DND-41 (cell line): Measurements from ENCODE around the gene DRC7.

ENCODE experiments used
- ATAC-seq: fragments of 200-7000 bp; cut with Tn5 transposase; 3 replicates; pipeline ENCODE4 v1.9.1; 2021; ENCODE audit warnings: low read depth; ENCODE audit not compliant: insufficient read depth
- DNase-seq: peaks from one replicate; pipeline ENCODE4 v3.0.0-alpha.2; 2020
- H2AFZ ChIP-seq: 2 replicates; pipeline ENCODE4 v1.6.0; 2012; ENCODE audit warnings: low read depth, low read length
- H3K27ac ChIP-seq: 2 replicates; pipeline ENCODE4 v1.5.1; 2012; ENCODE audit warnings: low read length, inconsistent platforms
- H3K27me3 ChIP-seq: fragments of 200-600 bp; sonication (generic); 2 replicates; pipeline ENCODE4 v1.6.0; 2012; ENCODE audit warnings: low read length, mild to moderate bottlenecking, inconsistent platforms; ENCODE audit not compliant: insufficient read depth, poor library complexity
- H3K36me3 ChIP-seq: 2 replicates; pipeline ENCODE4 v1.5.1; 2012; ENCODE audit warnings: low read length, inconsistent platforms; ENCODE audit not compliant: insufficient read depth
- H3K4me1 ChIP-seq: 2 replicates; pipeline ENCODE4 v1.5.1; 2012; ENCODE audit warnings: mild to moderate bottlenecking, low read length; ENCODE audit not compliant: insufficient read depth
- H3K4me2 ChIP-seq: 2 replicates; pipeline ENCODE4 v1.6.0; 2012; ENCODE audit warnings: mild to moderate bottlenecking, moderate library complexity, low read length, inconsistent platforms; ENCODE audit not compliant: insufficient read depth
- H3K4me3 ChIP-seq, 2 experiments: fragments of 200-600 bp in 1 of 2; shearing (Covaris generic) in 1 of 2; 2 replicates each; pipeline ENCODE4 v1.5.1; 2012 to 2016; ENCODE audit warnings: inconsistent platforms in 2 of 2, low read length in 2 of 2, mild to moderate bottlenecking in 2 of 2, low read depth in 1 of 2, moderate library complexity in 1 of 2
- H3K79me2 ChIP-seq: 2 replicates; pipeline ENCODE4 v1.6.0; 2012; ENCODE audit warnings: low read length, inconsistent platforms; ENCODE audit not compliant: insufficient read depth
- H3K9ac ChIP-seq: 2 replicates; pipeline ENCODE4 v1.6.0; 2012; ENCODE audit warnings: low read depth, mild to moderate bottlenecking, inconsistent platforms, low read length, moderate library complexity
- H3K9me3 ChIP-seq: 2 replicates; pipeline ENCODE4 v1.5.1; 2012; ENCODE audit warnings: low read length, moderate library complexity, mild to moderate bottlenecking, inconsistent platforms; ENCODE audit not compliant: insufficient read depth, severe bottlenecking
- H4K20me1 ChIP-seq: 2 replicates; pipeline ENCODE4 v1.6.0; 2012; ENCODE audit warnings: low read length; ENCODE audit not compliant: insufficient read depth
- CTCF ChIP-seq: IDR thresholded peaks from 2 replicates; pipeline ENCODE4 v1.5.1; 2012; ENCODE audit warnings: borderline replicate concordance, low read length, moderate library complexity, mild to moderate bottlenecking; ENCODE audit not compliant: poor library complexity, severe bottlenecking; ENCODE audit errors: extremely low read depth
- EZH2 ChIP-seq: IDR thresholded peaks from 3 replicates; pipeline ENCODE4 v1.6.1; 2012; ENCODE audit warnings: borderline replicate concordance, low read depth, mild to moderate bottlenecking, moderate library complexity, low read length, inconsistent platforms; ENCODE audit not compliant: severe bottlenecking

Gene DRC7

GRCh38 chr16:57661936-57662906 is 32.4 kb upstream of the DRC7 start:
- no peak for DNase-seq
- no peaks in the 10 kb centered on the region for H3K36me3 ChIP-seq

GRCh38 chr16:57663436-57663835 is 31.2 kb upstream of the DRC7 start:
- Histone ChIP-seq H3K4me1 (no peaks in the 10 kb centered on the region), H3K4me3 (no peak overlapping the region), H3K27ac (no peak overlapping the region), H3K79me2 (no peaks in the 10 kb centered on the region), H4K20me1 (no peaks in the 10 kb centered on the region), H3K27me3 (no peaks in the 10 kb centered on the region), H3K36me3 (no peaks in the 10 kb centered on the region), H3K9me3 (no peaks in the 10 kb centered on the region), H2AFZ (no peak overlapping the region), H3K9ac (no peak overlapping the region), H3K4me2 (no peak overlapping the region)
- TF ChIP-seq CTCF (no peak), EZH2 (no peak)
- ATAC-seq (no peak), DNase-seq (no peak)

More at GRCh38 chr16:57661936-57662906, 32.4 kb upstream of the DRC7 start:
- no peaks in the 10 kb centered on the region for H3K79me2 ChIP-seq
- no peak for ATAC-seq
- no peaks in the 10 kb centered on the region for H4K20me1 ChIP-seq
- no peaks in the 10 kb centered on the region for H3K9me3 ChIP-seq
- H2AFZ ChIP-seq: no peak overlapping the region
- TF ChIP-seq EZH2 (no peak), CTCF (no peak)
- no peak overlapping the region for H3K4me3 ChIP-seq
- no peaks in the 10 kb centered on the region for H3K27me3 ChIP-seq
- no peak overlapping the region for H3K27ac ChIP-seq
- no peak overlapping the region for H3K4me2 ChIP-seq
- no peaks in the 10 kb centered on the region for H3K4me1 ChIP-seq
- no peak overlapping the region for H3K9ac ChIP-seq

- Histone ChIP-seq H3K27me3 (no peaks in the 10 kb centered on the region), H4K20me1 (no peaks in the 10 kb centered on the region), H3K36me3 (no peaks in the 10 kb centered on the region), H3K27ac (no peak overlapping the region), H3K9me3 (no peaks in the 10 kb centered on the region), H3K4me1 (no peaks in the 10 kb centered on the region), H3K4me2 (no peak overlapping the region), H2AFZ (no peak overlapping the region), H3K4me3 (no peak overlapping the region), H3K9ac (no peak overlapping the region), H3K79me2 (no peaks in the 10 kb centered on the region)
- no peak for DNase-seq
- no peak for ATAC-seq
- no peak for TF ChIP-seq CTCF
- no peak for TF ChIP-seq EZH2
Observed at GRCh38 chr16:57663917-57664661, 30.5 kb upstream of the DRC7 start.
